H1 (cell line): ENCODE results near the gene USP24. TPM values are rescaled to one million over a fixed set of nuclear protein-coding genes. Genes with fewer than 3 reads are reported as not detected.

ENCODE experiments used
- ASH2L ChIP-seq: fragments of 200-600, 300-600 bp; sonication (generic); IDR thresholded peaks from one replicate; pipeline ENCODE4 v1.7.1; 2017; ENCODE audit warnings: low read length
- BACH1 ChIP-seq: IDR thresholded peaks from 2 replicates; pipeline ENCODE4 v1.6.1; 2012; ENCODE audit warnings: low read length, improper control_type of control experiment
- CEBPB ChIP-seq: IDR thresholded peaks from 2 replicates; pipeline ENCODE4 v1.6.1; 2012; ENCODE audit warnings: low read depth, low read length
- CHD2 ChIP-seq: IDR thresholded peaks from 2 replicates; pipeline ENCODE4 v1.6.1; 2012; ENCODE audit warnings: low read length, improper control_type of control experiment
- EGR1 ChIP-seq: IDR thresholded peaks from 2 replicates; pipeline ENCODE4 v1.6.1; 2011; ENCODE audit warnings: low read depth, low read length, borderline replicate concordance
- HDAC2 ChIP-seq, 2 experiments: fragments of 300-600 bp in 1 of 2; sonication (generic) in 1 of 2; IDR thresholded peaks; 2 replicates each; pipeline ENCODE4 v1.6.1; 2011 to 2012; ENCODE audit warnings: low read depth in 2 of 2, low read length in 2 of 2, mild to moderate bottlenecking in 2 of 2, moderate library complexity in 2 of 2, borderline replicate concordance in 1 of 2, inconsistent platforms in 1 of 2
- KDM1A ChIP-seq: fragments of 200-600, 300-600 bp; sonication (generic); IDR thresholded peaks from 2 replicates; pipeline ENCODE4 v1.7.1; 2016; ENCODE audit warnings: mild to moderate bottlenecking, low read length, borderline replicate concordance
- POLR2A ChIP-seq, 2 experiments: IDR thresholded peaks; 1 replicate in 1 of 2; 2 replicates in 1 of 2; pipeline ENCODE4 v1.6.1; 2011; ENCODE audit warnings: low read depth in 2 of 2, low read length in 2 of 2, mild to moderate bottlenecking in 2 of 2; ENCODE audit errors: control extremely low read depth in 1 of 2
- POLR2AphosphoS5 ChIP-seq: IDR thresholded peaks from 2 replicates; pipeline ENCODE4 v1.6.1; 2011; ENCODE audit warnings: low read depth, low read length
- RBBP5 ChIP-seq: IDR thresholded peaks from 2 replicates; pipeline ENCODE4 v1.7.1; 2012; ENCODE audit warnings: low read depth, mild to moderate bottlenecking, inconsistent platforms, low read length, moderate library complexity, borderline replicate concordance
- SUZ12 ChIP-seq: fragments of 200-600 bp; sonication (generic); IDR thresholded peaks from 2 replicates; pipeline ENCODE4 v1.6.1; 2012; ENCODE audit warnings: mild to moderate bottlenecking, inconsistent platforms, low read length, moderate library complexity, mixed read lengths
- TAF1 ChIP-seq: IDR thresholded peaks from 2 replicates; pipeline ENCODE4 v1.6.1; 2011; ENCODE audit warnings: mild to moderate bottlenecking, low read depth, low read length
- TAF7 ChIP-seq: optimal IDR thresholded peaks from 2 replicates; pipeline ENCODE3; 2011; ENCODE audit warnings: low read depth, mild to moderate bottlenecking, inconsistent platforms, low read length, moderate library complexity, borderline replicate concordance
- TBP ChIP-seq: IDR thresholded peaks from 2 replicates; pipeline ENCODE4 v1.6.1; 2011; ENCODE audit warnings: low read depth, low read length, improper control_type of control experiment
- TEAD4 ChIP-seq: IDR thresholded peaks from 2 replicates; pipeline ENCODE4 v1.6.1; 2012; ENCODE audit warnings: low read depth, low read length, inconsistent platforms, mixed read lengths
- YY1 ChIP-seq: IDR thresholded peaks from 2 replicates; pipeline ENCODE4 v1.6.1; 2011; ENCODE audit warnings: low read depth, mild to moderate bottlenecking, low read length
- ZNF274 ChIP-seq: IDR thresholded peaks from 2 replicates; pipeline ENCODE4 v1.7.0; 2012; ENCODE audit warnings: low read length, borderline replicate concordance; ENCODE audit errors: extremely low read depth
- polyA plus RNA-seq, 7 experiments: library from polyadenylated mRNA; depleted of rRNA in 3 of 7; stranded (reverse) in 5 of 7; unstranded in 2 of 7; fragments of >200 nt in 5 of 7; fragments of 200-250 nt in 2 of 7; gene quantifications; 1 replicate in 5 of 7; 2 replicates in 1 of 7; 4 replicates in 1 of 7; pipeline versions ENCODE4 v1.2.1 to v1.2.3, GENCODE V29; 2011 to 2013; ENCODE audit warnings: missing spikeins in 2 of 7, mixed read lengths in 2 of 7
- total RNA-seq: library from RNA; stranded (reverse); fragmentation: NEBNext Ultra II Directional; extraction: Animal tissue kit (Norgen Biotek cat#: 25700); gene quantifications from 2 replicates; pipeline ENCODE4 v1.2.1, GENCODE V29; 2021
- TF ChIP-seq, protein P1 (sequence below): IDR thresholded peaks from 2 replicates; pipeline ENCODE4 v1.6.1; 2011; ENCODE audit warnings: low read length, improper control_type of control experiment
- TF ChIP-seq, protein P2 (sequence below): IDR thresholded peaks from 2 replicates; pipeline ENCODE4 v1.6.1; 2011; ENCODE audit warnings: low read depth, mild to moderate bottlenecking, low read length; ENCODE audit not compliant: insufficient read depth
- TF ChIP-seq, protein P3 (sequence below): IDR thresholded peaks from 2 replicates; pipeline ENCODE4 v1.6.1; 2012; ENCODE audit warnings: inconsistent platforms
- TF ChIP-seq, protein P4 (sequence below): IDR thresholded peaks from 2 replicates; pipeline ENCODE4 v1.6.1; 2012; ENCODE audit warnings: inconsistent platforms

USP24 gene
- total and polyA plus RNA-seq, 2 of the 8 experiments (the other 6 are each of a cell fraction or from before 2014, with no cell fraction given): 11.1 to 34.6 TPM

DNA sequence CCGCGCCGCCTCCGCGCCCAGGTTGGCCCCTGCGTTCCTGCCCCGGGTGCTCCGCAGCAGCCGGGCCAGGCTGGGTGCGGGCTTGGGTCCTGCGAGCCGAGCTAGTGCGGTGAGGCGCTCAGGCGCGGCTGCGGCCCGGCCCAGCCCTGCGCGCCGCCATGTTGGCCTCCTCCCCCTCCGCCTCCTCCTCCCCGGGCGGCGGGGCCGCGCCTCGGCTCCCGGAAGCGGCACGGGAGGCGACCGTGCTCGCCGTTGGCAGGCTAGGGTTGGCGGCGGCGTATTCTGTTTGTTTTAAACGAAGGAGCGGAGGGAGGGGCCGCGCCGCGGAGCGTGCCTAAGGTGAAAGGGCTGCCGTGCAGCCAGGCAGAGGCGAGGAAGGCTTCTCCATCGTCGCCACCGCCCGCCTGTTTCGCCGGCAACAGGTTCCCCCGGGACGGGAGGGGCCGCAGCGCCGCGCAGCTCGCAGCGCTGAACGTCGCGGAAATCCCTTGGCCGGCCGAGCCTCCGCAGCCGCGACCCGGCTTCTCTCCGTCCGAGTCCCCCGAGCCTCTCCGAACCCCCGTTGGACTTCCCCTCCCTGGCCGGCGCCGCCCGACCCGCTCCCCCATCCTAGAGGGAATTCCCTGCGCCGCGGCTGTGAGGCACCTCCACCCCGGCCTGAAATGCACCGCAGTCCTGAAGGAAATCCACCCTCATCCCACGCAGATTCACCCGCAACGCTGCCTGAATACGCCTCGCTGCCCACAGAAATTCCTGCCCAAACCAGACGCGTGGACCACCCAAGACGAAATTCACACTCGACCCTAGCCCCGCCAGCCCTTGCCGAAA, at the start of gene USP24 (continued):
- TF ChIP-seq HDAC2 (IDR thresholded peaks at IDR 0.05; ENCODE audit: borderline replicate concordance in 1 of 2, low read depth in 2 of 2, low read length in 2 of 2) (peak in 1 of 2 experiments; percentile 13; a peak in 1 of 4 replicates), ZNF274 (no peak), TAF7 (peak; percentile 57), POLR2A (IDR thresholded peaks at IDR 0.05; ENCODE audit: control extremely low read depth in 1 of 2, low read depth in 2 of 2, low read length in 2 of 2) (peak; percentile 86 to 90), CEBPB (no peak), KDM1A (no peak), TEAD4 (peak; percentile 61), CHD2 (no peak), TBP (peak; percentile 62; the same call in 1 of the 2 replicates), EGR1 (no peak), RBBP5 (peak; percentile 64; the same call in 1 of the 2 replicates), SUZ12 (0 out of 2 replicates have a peak, but pooled peaks have one; percentile 18), YY1 (peak; percentile 94), BACH1 (0 out of 2 replicates have a peak, but pooled peaks have one; percentile 20), TAF1 (peak; percentile 81), POLR2AphosphoS5 (peak; percentile 73; the same call in 1 of the 2 replicates), ASH2L (peak; percentile 86)
- TF ChIP-seq, protein P1, sequence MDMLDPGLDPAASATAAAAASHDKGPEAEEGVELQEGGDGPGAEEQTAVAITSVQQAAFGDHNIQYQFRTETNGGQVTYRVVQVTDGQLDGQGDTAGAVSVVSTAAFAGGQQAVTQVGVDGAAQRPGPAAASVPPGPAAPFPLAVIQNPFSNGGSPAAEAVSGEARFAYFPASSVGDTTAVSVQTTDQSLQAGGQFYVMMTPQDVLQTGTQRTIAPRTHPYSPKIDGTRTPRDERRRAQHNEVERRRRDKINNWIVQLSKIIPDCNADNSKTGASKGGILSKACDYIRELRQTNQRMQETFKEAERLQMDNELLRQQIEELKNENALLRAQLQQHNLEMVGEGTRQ: no peak
- TF ChIP-seq, protein P2, sequence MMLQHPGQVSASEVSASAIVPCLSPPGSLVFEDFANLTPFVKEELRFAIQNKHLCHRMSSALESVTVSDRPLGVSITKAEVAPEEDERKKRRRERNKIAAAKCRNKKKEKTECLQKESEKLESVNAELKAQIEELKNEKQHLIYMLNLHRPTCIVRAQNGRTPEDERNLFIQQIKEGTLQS: no peak
- TF ChIP-seq, protein P3, sequence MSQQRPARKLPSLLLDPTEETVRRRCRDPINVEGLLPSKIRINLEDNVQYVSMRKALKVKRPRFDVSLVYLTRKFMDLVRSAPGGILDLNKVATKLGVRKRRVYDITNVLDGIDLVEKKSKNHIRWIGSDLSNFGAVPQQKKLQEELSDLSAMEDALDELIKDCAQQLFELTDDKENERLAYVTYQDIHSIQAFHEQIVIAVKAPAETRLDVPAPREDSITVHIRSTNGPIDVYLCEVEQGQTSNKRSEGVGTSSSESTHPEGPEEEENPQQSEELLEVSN: peak; percentile 10; the same call in 1 of the 2 replicates
- TF ChIP-seq, protein P4, sequence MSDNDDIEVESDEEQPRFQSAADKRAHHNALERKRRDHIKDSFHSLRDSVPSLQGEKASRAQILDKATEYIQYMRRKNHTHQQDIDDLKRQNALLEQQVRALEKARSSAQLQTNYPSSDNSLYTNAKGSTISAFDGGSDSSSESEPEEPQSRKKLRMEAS: peak; percentile 8; the same call in 1 of the 2 replicates
